Karpas-422 (cell line): ENCODE results near the gene SCGB1A1. TPM values are rescaled to one million over a fixed set of nuclear protein-coding genes. Genes with fewer than 3 reads are reported as not detected.

ENCODE experiments used
- total RNA-seq: library from RNA; depleted of rRNA; stranded (reverse); fragments of >200 nt; shearing (Covaris generic); gene quantifications from 2 replicates; pipeline ENCODE4 v1.2.3, GENCODE V29; 2014; ENCODE audit warnings: low replicate concordance; rRNA removed

SCGB1A1 gene
- total RNA-seq, 1 experiment from 2014 or later, result not detected

Other genes starting within 250 kb of the SCGB1A1 start
- gene SCGB1D1, start 228.8 kb upstream of the SCGB1A1 start, total RNA-seq, result not detected in 2 replicates
- not detected in 2 replicates for gene SCGB2A1, start 210.4 kb upstream of the SCGB1A1 start, total RNA-seq
- not detected in 2 replicates for gene SCGB1D2, start 176.8 kb upstream of the SCGB1A1 start, total RNA-seq
- gene SCGB2A2, start 148.9 kb upstream of the SCGB1A1 start, total RNA-seq, result not detected in 2 replicates
- gene SCGB1D4, start 120.0 kb upstream of the SCGB1A1 start, total RNA-seq, result not detected in 2 replicates
- not detected in 2 replicates for gene ASRGL1, start 81.6 kb upstream of the SCGB1A1 start, total RNA-seq
- under 0.01 and 0.34 TPM in 2 replicates for gene AHNAK, start 127.8 kb downstream of the SCGB1A1 start, total RNA-seq
- 1,351 and 2,115 TPM in 2 replicates for gene EEF1G, start 154.9 kb downstream of the SCGB1A1 start, total RNA-seq
- gene TUT1, start 172.5 kb downstream of the SCGB1A1 start, total RNA-seq, result 8.1 and 17.3 TPM in 2 replicates
- gene MTA2, start 182.8 kb downstream of the SCGB1A1 start, total RNA-seq, result 60.2 and 89.3 TPM in 2 replicates
- 21.2 and 22.0 TPM in 2 replicates for gene EML3, start 193.7 kb downstream of the SCGB1A1 start, total RNA-seq
- gene ROM1, start 194.2 kb downstream of the SCGB1A1 start, total RNA-seq, result 0.45 and 1.2 TPM in 2 replicates
- gene B3GAT3, start 203.0 kb downstream of the SCGB1A1 start, total RNA-seq, result 43.5 and 76.5 TPM in 2 replicates
- 98.5 and 104 TPM in 2 replicates for gene GANAB, start 227.6 kb downstream of the SCGB1A1 start, total RNA-seq
- 17.4 and 26.0 TPM in 2 replicates for gene INTS5, start 234.3 kb downstream of the SCGB1A1 start, total RNA-seq
- 83.6 and 158 TPM in 2 replicates for gene C11orf98, start 246.2 kb downstream of the SCGB1A1 start, total RNA-seq
- gene CSKMT, start 246.3 kb downstream of the SCGB1A1 start, total RNA-seq, result 4.5 and 8.2 TPM in 2 replicates